ENCODE data around the gene ZPBP2. TPM values are rescaled to one million over a fixed set of nuclear protein-coding genes. Genes with fewer than 3 reads are reported as not detected.
A peak's percentile ranks its signal among the peaks of the same experiment; 100 is the strongest.

The ZPBP2 gene
- total RNA-seq, 1 experiment from 2014 or later: not detected

DNA sequence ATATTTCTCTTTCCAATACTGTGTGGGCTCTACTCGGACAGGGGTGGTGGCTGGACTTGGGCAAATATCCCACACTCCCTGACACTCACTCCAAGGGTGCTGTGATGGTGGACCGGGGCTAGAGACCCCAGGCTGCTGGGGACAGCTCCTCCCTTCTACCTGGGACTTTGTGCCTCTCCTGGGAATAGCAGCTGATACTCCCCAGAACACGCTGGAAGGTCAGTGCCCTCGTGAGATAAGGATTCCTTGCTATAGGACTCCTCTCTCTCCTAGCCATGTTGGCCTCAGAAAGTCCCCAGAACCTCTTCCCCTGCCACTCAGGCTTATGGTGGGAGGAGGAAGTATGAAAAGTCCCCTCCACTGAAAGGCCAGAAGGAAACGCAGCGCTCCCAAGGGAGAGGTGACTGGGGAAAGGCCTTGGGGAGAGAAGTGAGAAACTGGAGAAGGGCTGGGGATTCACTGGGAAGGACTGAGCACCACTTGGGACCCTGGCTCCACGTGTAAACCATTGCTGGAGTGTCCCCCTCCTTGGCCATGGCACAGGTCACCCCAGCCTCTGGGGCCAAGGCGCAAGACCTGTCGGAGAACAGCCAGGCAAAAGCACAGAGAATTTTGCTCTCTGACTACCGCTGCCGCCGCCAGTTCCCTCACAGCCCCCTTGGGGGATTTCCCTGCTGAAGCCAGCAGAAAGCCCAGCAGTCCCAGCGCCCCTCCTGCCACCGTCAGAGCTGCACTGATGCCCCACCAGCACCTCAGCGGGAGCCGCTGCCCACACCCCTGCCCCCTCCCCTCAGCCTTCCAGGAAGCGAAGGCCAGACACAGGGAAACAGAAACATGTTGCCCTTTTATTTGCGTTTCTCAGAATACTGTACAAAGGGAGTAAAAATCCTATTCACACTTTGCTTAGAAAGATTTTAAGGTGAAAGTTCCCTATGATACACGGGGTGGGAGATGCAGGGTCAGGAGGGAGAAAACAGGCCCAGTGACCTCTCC, 52.5 kb downstream of the ZPBP2 start:
- ATAC-seq (no peak), DNase-seq (no peak)
- Histone ChIP-seq H3F3A (ENCODE audit: low read length, unreplicated experiment) (no peaks in the 10 kb centered on the region), H3K4me1 (ENCODE audit: insufficient read depth, low read length) (peaks cover 12% of the 10 kb centered on the region), H2AFZ (ENCODE audit: low read length) (no peak overlapping the region), H3K9me2 (replicated peaks; ENCODE audit: low read length) (no peaks in the 10 kb centered on the region), H3K4me3 (ENCODE audit: low read length) (no peak overlapping the region), H3K9ac (ENCODE audit: low read length) (no peak overlapping the region), H3K79me2 (ENCODE audit: low read length) (peaks cover 7% of the 10 kb centered on the region), H4K20me1 (ENCODE audit: low read length) (no peaks in the 10 kb centered on the region), H3K9me3 (ENCODE audit: low read length) (no peaks in the 10 kb centered on the region), H3K27me3 (ENCODE audit: low read length) (no peaks in the 10 kb centered on the region), H3K36me3 (ENCODE audit: low read depth, low read length) (no peaks in the 10 kb centered on the region; the same call in 1 of the 2 replicates), H3K27ac (ENCODE audit: low read length) (no peak overlapping the region), H3K4me2 (ENCODE audit: low read length) (no peak overlapping the region)
- ChIA-PET POLR2A (ENCODE audit: unreplicated experiment) (no interaction called here), CTCF (no interaction called here)
- TF ChIP-seq EZH2 (IDR thresholded peaks at IDR 0.05; ENCODE audit: low read length, unreplicated experiment) (no peak), EZH2phosphoT487 (IDR thresholded peaks at IDR 0.05; ENCODE audit: borderline replicate concordance, low read length) (no peak)
- TF ChIP-seq, protein P1, sequence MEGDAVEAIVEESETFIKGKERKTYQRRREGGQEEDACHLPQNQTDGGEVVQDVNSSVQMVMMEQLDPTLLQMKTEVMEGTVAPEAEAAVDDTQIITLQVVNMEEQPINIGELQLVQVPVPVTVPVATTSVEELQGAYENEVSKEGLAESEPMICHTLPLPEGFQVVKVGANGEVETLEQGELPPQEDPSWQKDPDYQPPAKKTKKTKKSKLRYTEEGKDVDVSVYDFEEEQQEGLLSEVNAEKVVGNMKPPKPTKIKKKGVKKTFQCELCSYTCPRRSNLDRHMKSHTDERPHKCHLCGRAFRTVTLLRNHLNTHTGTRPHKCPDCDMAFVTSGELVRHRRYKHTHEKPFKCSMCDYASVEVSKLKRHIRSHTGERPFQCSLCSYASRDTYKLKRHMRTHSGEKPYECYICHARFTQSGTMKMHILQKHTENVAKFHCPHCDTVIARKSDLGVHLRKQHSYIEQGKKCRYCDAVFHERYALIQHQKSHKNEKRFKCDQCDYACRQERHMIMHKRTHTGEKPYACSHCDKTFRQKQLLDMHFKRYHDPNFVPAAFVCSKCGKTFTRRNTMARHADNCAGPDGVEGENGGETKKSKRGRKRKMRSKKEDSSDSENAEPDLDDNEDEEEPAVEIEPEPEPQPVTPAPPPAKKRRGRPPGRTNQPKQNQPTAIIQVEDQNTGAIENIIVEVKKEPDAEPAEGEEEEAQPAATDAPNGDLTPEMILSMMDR (conservative IDR thresholded peaks at IDR 0.05; ENCODE audit: low read depth, low read length): no peak
- no TSS peak for BruUV-seq (replicated peaks)
- intact Hi-C loops (cut with micrococcal nuclease): no loop called here

DNA sequence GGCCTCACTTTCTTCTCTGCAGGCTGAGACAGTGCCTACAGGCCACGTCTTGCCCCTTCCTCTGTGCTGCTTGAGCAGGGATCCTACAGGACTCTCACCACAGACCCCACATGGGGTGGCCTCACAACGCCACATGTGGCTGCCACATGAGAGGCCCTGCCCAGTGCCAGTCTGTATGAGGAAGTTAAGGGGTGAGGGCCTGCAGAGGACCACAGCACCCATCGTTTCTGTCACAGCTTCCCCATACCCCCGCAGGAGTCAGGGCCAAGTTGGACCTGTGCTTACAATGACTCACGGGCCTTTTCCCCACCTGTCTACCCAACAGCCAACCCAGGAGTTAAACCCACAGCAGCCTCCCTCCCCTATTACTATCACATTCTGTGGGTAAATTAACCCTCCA, 53.3 kb downstream of the ZPBP2 start:
- no peaks in the 10 kb centered on the region for H3K27me3 ChIP-seq (ENCODE audit: low read length)
- H3K4me2 ChIP-seq (ENCODE audit: low read length): no peak overlapping the region
- H3K4me1 ChIP-seq (ENCODE audit: insufficient read depth, low read length): peaks cover 14% of the 10 kb centered on the region
- no peak for ATAC-seq
- no peaks in the 10 kb centered on the region for H3K9me2 ChIP-seq (replicated peaks; ENCODE audit: low read length)
- no peak overlapping the region for H3K9ac ChIP-seq (ENCODE audit: low read length)
- no peaks in the 10 kb centered on the region; the same call in 1 of the 2 replicates for H3K36me3 ChIP-seq (ENCODE audit: low read depth, low read length)
- no peak overlapping the region for H3K27ac ChIP-seq (ENCODE audit: low read length)
- TF ChIP-seq, protein P1 (conservative IDR thresholded peaks at IDR 0.05; ENCODE audit: low read depth, low read length): no peak
- TF ChIP-seq EZH2 (IDR thresholded peaks at IDR 0.05; ENCODE audit: low read length, unreplicated experiment) (no peak), EZH2phosphoT487 (IDR thresholded peaks at IDR 0.05; ENCODE audit: borderline replicate concordance, low read length) (no peak)
- H3F3A ChIP-seq (ENCODE audit: low read length, unreplicated experiment): no peaks in the 10 kb centered on the region
- TSS peak; percentile 50 for BruUV-seq (replicated peaks)
- CTCF ChIA-PET: no interaction called here
- peaks cover 15% of the 10 kb centered on the region for H3K79me2 ChIP-seq (ENCODE audit: low read length)
- no peak overlapping the region for H3K4me3 ChIP-seq (ENCODE audit: low read length)
- POLR2A ChIA-PET (ENCODE audit: unreplicated experiment): no interaction called here
- H3K9me3 ChIP-seq (ENCODE audit: low read length): no peaks in the 10 kb centered on the region
- no peak overlapping the region for H2AFZ ChIP-seq (ENCODE audit: low read length)
- no peaks in the 10 kb centered on the region for H4K20me1 ChIP-seq (ENCODE audit: low read length)
- intact Hi-C loops (cut with micrococcal nuclease): no loop called here
- DNase-seq: no peak

DNA sequence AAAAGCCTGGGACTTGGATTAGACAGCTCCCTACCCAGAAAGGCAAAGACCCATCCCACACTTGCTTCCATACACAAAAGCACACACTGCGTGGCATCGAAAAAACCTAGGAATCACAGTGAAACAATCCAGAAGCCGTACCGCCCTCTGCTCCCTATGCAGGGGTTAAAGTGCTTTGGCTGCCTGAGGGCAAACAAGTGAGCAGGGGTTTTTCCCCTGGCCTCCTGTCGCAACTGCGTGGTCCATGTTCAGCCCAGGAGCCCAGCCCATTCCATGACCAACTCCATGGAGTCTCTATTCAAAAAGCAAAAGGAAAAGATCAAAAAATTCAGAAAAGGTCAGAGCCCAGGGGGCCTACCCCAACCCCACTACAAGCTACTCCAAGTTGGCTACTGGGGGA, 54.0 kb downstream of the ZPBP2 start:
- H3K27me3 ChIP-seq (ENCODE audit: low read length): no peaks in the 10 kb centered on the region
- H3F3A ChIP-seq (ENCODE audit: low read length, unreplicated experiment): no peaks in the 10 kb centered on the region
- H4K20me1 ChIP-seq (ENCODE audit: low read length): no peaks in the 10 kb centered on the region
- TF ChIP-seq, protein P1 (conservative IDR thresholded peaks at IDR 0.05; ENCODE audit: low read depth, low read length): no peak
- TF ChIP-seq EZH2 (IDR thresholded peaks at IDR 0.05; ENCODE audit: low read length, unreplicated experiment): no peak
- no peak for TF ChIP-seq EZH2phosphoT487 (IDR thresholded peaks at IDR 0.05; ENCODE audit: borderline replicate concordance, low read length)
- H2AFZ ChIP-seq (ENCODE audit: low read length): no peak overlapping the region
- no peak overlapping the region for H3K9ac ChIP-seq (ENCODE audit: low read length)
- no peak overlapping the region for H3K4me3 ChIP-seq (ENCODE audit: low read length)
- DNase-seq: no peak
- H3K4me1 ChIP-seq (ENCODE audit: insufficient read depth, low read length): peaks cover 19% of the 10 kb centered on the region
- H3K4me2 ChIP-seq (ENCODE audit: low read length): no peak overlapping the region
- H3K36me3 ChIP-seq (ENCODE audit: low read depth, low read length): no peaks in the 10 kb centered on the region; the same call in 1 of the 2 replicates
- H3K9me3 ChIP-seq (ENCODE audit: low read length): no peaks in the 10 kb centered on the region
- intact Hi-C loops (cut with micrococcal nuclease): no loop called here
- CTCF ChIA-PET: no interaction called here
- H3K9me2 ChIP-seq (replicated peaks; ENCODE audit: low read length): no peaks in the 10 kb centered on the region
- no peak overlapping the region for H3K27ac ChIP-seq (ENCODE audit: low read length)
- no TSS peak for BruUV-seq (replicated peaks)
- peaks cover 22% of the 10 kb centered on the region for H3K79me2 ChIP-seq (ENCODE audit: low read length)
- POLR2A ChIA-PET (ENCODE audit: unreplicated experiment): no interaction called here
- ATAC-seq: no peak
